Measurements from ENCODE around the gene PLEKHD1.

The PLEKHD1 gene

DNA sequence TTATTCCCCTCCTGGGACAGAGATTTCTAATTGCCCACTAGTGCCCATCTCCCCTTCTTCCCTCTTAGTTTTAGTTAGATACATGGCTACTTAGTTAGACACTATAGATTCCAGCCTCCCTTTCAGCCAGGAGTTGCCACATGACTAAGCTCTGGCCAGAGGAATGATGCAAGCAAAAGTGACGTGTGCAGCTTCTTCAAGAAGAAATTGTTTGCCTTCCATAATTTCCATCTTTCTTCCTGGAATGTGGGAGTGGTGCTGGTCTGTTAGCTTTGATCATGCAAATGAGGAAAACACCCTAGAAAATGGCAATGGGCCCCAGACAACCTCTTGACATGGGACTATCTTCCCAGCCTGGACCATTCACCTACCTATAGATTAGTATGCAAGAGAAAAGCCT lies 68.7 kb downstream of the PLEKHD1 start:
- 82% methylated on average over 1 of the region's 1 CpG for WGBS
- Histone ChIP-seq H3K9me3 (ENCODE audit: insufficient read depth, low read depth, low read length) (no peaks in the 10 kb centered on the region), H3K27me3 (ENCODE audit: insufficient read depth, low read length) (no peaks in the 10 kb centered on the region), H3K4me3 (ENCODE audit: low read length) (no peak overlapping the region), H3K9ac (ENCODE audit: low read depth, low read length) (no peak overlapping the region), H3K36me3 (ENCODE audit: insufficient read depth, low read length) (no peaks in the 10 kb centered on the region), H3K27ac (ENCODE audit: low read depth, low read length) (no peak overlapping the region), H3K4me1 (ENCODE audit: insufficient read depth, low read length) (peaks cover 12% of the 10 kb centered on the region)

DNA sequence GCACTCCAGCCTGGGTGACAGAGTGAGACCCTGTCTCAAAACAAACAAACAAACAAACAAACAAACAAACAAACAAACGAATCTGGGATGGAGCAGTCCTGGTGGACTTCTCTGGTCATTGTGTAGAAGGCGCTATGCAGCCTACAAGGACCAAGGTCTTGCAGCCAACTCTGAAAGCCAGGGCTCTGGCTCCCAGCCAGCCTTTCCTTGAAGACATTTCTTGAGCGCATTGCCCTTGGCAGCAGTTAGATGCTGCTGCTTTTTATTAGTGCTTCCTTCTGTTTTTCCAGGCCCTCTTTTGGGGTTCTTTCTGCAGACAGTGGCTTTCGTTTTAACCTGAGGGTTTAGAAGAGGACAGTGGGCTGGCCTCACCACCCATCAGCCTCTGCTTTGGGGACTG lies 70.0 kb downstream of the PLEKHD1 start:
- Histone ChIP-seq H3K4me3 (ENCODE audit: low read length) (no peak overlapping the region), H3K9me3 (ENCODE audit: insufficient read depth, low read depth, low read length) (no peaks in the 10 kb centered on the region), H3K27me3 (ENCODE audit: insufficient read depth, low read length) (no peaks in the 10 kb centered on the region), H3K36me3 (ENCODE audit: insufficient read depth, low read length) (no peaks in the 10 kb centered on the region), H3K27ac (ENCODE audit: low read depth, low read length) (no peak overlapping the region), H3K9ac (ENCODE audit: low read depth, low read length) (no peak overlapping the region), H3K4me1 (ENCODE audit: insufficient read depth, low read length) (peaks cover 12% of the 10 kb centered on the region)
- 89% methylated on average over 4 of the region's 4 CpGs for WGBS

DNA sequence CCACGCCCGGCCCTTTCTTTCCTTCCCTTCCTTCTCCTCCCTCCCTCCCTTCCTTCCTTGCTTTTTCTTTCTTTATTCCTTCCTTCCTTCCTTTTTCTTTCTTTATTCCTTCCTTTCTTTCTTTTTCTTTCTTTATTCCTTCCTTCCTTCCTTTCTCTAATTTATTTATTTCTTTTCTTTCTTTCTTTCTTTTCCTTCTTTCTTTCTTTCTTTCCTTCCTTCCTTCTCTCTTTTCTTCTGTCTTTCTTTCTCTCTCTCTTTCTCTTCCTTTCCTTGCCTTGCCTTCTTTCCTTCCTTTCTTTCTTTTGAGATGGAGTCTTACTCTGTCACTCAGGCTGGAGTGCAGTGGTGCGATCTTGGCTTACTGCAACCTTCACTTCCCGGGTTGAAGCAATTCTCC lies 74.2 kb downstream of the PLEKHD1 start:
- 96% methylated on average over 4 of the region's 4 CpGs for WGBS
- no peaks in the 10 kb centered on the region for H3K27me3 ChIP-seq (ENCODE audit: insufficient read depth, low read length)
- peaks cover 11% of the 10 kb centered on the region; the same call in 1 of the 2 replicates for H3K4me1 ChIP-seq (ENCODE audit: insufficient read depth, low read length)
- H3K4me3 ChIP-seq (ENCODE audit: low read length) = no peak overlapping the region
- H3K27ac ChIP-seq (ENCODE audit: low read depth, low read length) = no peak overlapping the region
- H3K36me3 ChIP-seq (ENCODE audit: insufficient read depth, low read length) = no peaks in the 10 kb centered on the region
- H3K9me3 ChIP-seq (ENCODE audit: insufficient read depth, low read depth, low read length) = no peaks in the 10 kb centered on the region
- H3K9ac ChIP-seq (ENCODE audit: low read depth, low read length) = no peak overlapping the region

DNA sequence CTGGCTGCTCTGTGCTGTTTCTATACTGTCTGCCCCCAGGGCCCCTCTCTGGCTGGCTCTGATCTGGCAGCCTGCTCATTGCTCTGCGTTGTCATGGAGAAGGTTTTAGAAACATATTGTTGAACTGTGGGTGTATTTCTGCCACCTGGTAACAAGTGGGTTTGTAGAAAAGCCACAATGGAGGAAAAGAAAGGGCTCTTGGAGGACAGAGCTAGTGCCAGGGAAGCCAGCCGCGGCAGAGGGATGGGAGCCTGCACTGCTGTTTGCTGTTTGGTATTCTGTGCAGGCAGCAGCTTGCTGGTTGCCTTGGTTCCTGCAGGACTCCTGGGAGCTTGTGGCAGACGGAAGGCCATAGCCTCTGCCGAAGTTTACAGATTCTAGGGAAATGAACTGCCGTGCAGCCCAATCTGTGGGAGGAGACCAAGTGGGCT lies 75.1 kb downstream of the PLEKHD1 start:
- no peaks in the 10 kb centered on the region for H3K27me3 ChIP-seq (ENCODE audit: insufficient read depth, low read length)
- H3K4me3 ChIP-seq (ENCODE audit: low read length) = no peak overlapping the region
- no peaks in the 10 kb centered on the region for H3K36me3 ChIP-seq (ENCODE audit: insufficient read depth, low read length)
- peaks cover 11% of the 10 kb centered on the region; the same call in 1 of the 2 replicates for H3K4me1 ChIP-seq (ENCODE audit: insufficient read depth, low read length)
- 81% methylated on average over 6 of the region's 6 CpGs for WGBS
- H3K9ac ChIP-seq (ENCODE audit: low read depth, low read length) = no peak overlapping the region
- no peaks in the 10 kb centered on the region for H3K9me3 ChIP-seq (ENCODE audit: insufficient read depth, low read depth, low read length)
- no peak overlapping the region for H3K27ac ChIP-seq (ENCODE audit: low read depth, low read length)

DNA sequence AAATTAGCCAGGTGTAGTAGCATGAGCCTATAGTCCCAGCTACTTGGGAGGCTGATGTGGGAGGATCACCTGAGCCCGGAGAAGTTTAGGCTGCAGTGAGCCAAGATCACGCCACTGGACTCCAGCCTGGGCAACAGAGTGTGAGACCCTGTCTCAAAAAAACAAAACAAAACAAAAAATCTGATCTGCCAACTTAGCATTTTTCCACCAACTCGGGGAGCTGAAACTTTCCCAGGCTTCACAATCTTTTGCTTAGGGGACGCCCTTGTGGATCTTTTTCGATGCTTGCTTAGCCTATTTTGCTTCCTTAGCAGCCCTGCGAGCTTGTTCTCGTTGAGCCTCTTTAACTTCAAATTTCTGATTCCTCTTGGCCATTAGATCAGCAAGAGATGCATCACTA lies 76.3 kb downstream of the PLEKHD1 start:
- Histone ChIP-seq H3K9ac (ENCODE audit: low read depth, low read length) (no peak overlapping the region), H3K9me3 (ENCODE audit: insufficient read depth, low read depth, low read length) (no peaks in the 10 kb centered on the region), H3K4me1 (ENCODE audit: insufficient read depth, low read length) (peaks cover 11% of the 10 kb centered on the region; the same call in 1 of the 2 replicates), H3K27me3 (ENCODE audit: insufficient read depth, low read length) (no peaks in the 10 kb centered on the region), H3K4me3 (ENCODE audit: low read length) (no peak overlapping the region), H3K27ac (ENCODE audit: low read depth, low read length) (no peak overlapping the region), H3K36me3 (ENCODE audit: insufficient read depth, low read length) (no peaks in the 10 kb centered on the region)
- WGBS = 91% methylated on average over 7 of the region's 7 CpGs

DNA sequence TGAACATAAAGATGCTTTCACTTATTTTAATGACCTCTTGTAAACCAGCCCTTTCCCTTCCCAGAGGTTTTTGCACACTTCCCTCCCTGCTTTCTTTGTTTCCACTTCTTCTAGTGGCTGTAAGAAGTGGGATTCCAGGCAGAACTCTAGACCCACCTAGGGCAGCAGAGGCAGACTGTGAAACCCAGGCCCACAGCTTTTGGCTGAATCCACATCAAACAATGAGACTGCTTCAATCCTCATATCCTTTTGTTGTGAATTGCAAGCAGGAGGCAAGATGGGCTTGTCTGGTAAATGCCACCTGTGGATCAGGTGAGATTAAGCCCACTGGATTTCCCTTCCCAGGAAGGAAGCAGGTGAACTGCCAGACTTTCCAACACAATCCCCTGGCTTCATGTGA lies 77.4 kb downstream of the PLEKHD1 start:
- H3K9me3 ChIP-seq (ENCODE audit: insufficient read depth, low read depth, low read length) = no peaks in the 10 kb centered on the region
- no peak overlapping the region for H3K4me3 ChIP-seq (ENCODE audit: low read length)
- peaks cover 7% of the 10 kb centered on the region for H3K27me3 ChIP-seq (ENCODE audit: insufficient read depth, low read length)
- H3K36me3 ChIP-seq (ENCODE audit: insufficient read depth, low read length) = no peaks in the 10 kb centered on the region
- H3K4me1 ChIP-seq (ENCODE audit: insufficient read depth, low read length) = peaks cover 11% of the 10 kb centered on the region; the same call in 1 of the 2 replicates
- H3K27ac ChIP-seq (ENCODE audit: low read depth, low read length) = no peak overlapping the region
- no peak overlapping the region for H3K9ac ChIP-seq (ENCODE audit: low read depth, low read length)

DNA sequence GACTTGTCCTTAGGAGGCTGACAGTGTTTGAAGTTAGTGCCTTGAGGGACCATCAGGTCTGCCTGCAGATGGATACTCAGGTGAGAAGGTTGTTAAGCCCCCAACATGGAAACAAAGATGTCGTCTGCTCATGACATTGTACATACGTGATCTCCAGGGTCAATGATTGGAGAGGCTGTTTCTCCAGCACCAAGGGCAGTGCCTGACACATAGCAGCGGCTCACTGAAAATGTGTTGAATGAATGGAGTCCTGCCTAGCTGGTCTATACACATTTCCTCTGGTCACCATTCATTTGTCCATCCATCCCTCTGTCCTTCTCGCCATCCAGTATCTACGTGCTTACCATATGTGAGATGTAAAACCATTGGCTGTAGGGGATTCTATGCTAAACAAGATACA lies 83.0 kb downstream of the PLEKHD1 start:
- no peak overlapping the region for H3K9ac ChIP-seq (ENCODE audit: low read depth, low read length)
- WGBS = 88% methylated on average over 4 of the region's 5 CpGs
- H3K27ac ChIP-seq (ENCODE audit: low read depth, low read length) = no peak overlapping the region
- H3K36me3 ChIP-seq (ENCODE audit: insufficient read depth, low read length) = no peaks in the 10 kb centered on the region
- peaks cover 7% of the 10 kb centered on the region; the same call in 1 of the 2 replicates for H3K9me3 ChIP-seq (ENCODE audit: insufficient read depth, low read depth, low read length)
- no peak overlapping the region for H3K4me3 ChIP-seq (ENCODE audit: low read length)
- H3K27me3 ChIP-seq (ENCODE audit: insufficient read depth, low read length) = peaks cover 62% of the 10 kb centered on the region
- H3K4me1 ChIP-seq (ENCODE audit: insufficient read depth, low read length) = no peaks in the 10 kb centered on the region

DNA sequence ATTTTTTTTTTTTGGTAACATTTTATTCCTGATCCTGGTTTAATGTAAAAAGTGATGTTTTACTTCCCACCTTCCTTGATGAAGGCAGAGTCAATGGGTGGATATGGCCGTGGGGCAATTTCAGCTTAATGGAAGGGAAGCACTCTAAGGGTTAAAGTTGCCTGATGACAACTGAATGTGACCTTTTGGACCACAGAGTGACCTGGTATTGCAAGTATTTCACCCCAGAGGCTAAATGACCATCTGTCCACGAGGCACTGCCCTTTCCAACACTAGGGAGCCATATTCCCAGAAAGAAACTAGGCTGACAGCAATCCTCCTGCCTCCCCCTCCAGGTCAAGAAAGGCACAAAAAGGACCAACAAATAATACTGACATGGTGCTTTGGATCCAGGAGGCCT lies 85.3 kb downstream of the PLEKHD1 start:
- Histone ChIP-seq H3K9ac (ENCODE audit: low read depth, low read length) (no peak overlapping the region), H3K27me3 (ENCODE audit: insufficient read depth, low read length) (peaks cover 85% of the 10 kb centered on the region), H3K27ac (ENCODE audit: low read depth, low read length) (no peak overlapping the region)

DNA sequence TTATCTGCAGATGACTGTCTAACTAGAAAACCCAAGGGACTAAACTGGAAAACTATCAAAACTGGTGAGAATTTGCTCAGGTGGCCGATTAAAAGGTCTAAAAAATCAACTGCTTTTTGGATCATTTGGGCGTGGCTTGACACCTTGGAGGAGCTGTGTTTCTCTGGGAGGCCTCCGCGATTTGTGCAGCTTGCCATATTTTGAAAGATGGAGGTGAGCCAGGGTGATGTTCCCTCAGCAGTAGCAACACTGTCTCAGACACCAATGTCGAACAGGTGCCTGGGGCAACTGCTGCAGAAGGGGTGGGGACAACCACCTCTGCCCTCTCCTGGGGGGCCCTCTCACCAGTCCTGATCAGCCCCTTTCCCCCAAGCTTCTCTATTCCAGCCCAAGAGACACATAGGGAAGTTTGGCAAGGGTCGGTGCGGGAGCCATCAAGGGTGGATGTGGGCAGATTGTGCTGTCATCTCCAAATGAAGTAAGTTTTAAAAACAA lies 86.4 kb downstream of the PLEKHD1 start:
- Histone ChIP-seq H3K36me3 (ENCODE audit: insufficient read depth, low read length) (no peaks in the 10 kb centered on the region), H3K9me3 (ENCODE audit: insufficient read depth, low read depth, low read length) (peaks cover 7% of the 10 kb centered on the region; the same call in 1 of the 2 replicates), H3K9ac (ENCODE audit: low read depth, low read length) (no peak overlapping the region), H3K27ac (ENCODE audit: low read depth, low read length) (no peak overlapping the region), H3K4me3 (ENCODE audit: low read length) (no peak overlapping the region), H3K4me1 (ENCODE audit: insufficient read depth, low read length) (0 out of 2 replicates have a peak, but pooled peaks cover 3% of the 10 kb centered on the region), H3K27me3 (ENCODE audit: insufficient read depth, low read length) (peaks cover 93% of the 10 kb centered on the region)
- WGBS = 92% methylated on average over 7 of the region's 7 CpGs

More for the DNA sequence above, 85.3 kb downstream of the PLEKHD1 start:
- H3K4me1 ChIP-seq (ENCODE audit: insufficient read depth, low read length) = 0 out of 2 replicates have a peak, but pooled peaks cover under 1% of the 10 kb centered on the region
- H3K36me3 ChIP-seq (ENCODE audit: insufficient read depth, low read length) = no peaks in the 10 kb centered on the region
- H3K9me3 ChIP-seq (ENCODE audit: insufficient read depth, low read depth, low read length) = peaks cover 7% of the 10 kb centered on the region; the same call in 1 of the 2 replicates
- WGBS = 78% methylated on average over 2 of the region's 2 CpGs
- no peak overlapping the region for H3K4me3 ChIP-seq (ENCODE audit: low read length)

DNA sequence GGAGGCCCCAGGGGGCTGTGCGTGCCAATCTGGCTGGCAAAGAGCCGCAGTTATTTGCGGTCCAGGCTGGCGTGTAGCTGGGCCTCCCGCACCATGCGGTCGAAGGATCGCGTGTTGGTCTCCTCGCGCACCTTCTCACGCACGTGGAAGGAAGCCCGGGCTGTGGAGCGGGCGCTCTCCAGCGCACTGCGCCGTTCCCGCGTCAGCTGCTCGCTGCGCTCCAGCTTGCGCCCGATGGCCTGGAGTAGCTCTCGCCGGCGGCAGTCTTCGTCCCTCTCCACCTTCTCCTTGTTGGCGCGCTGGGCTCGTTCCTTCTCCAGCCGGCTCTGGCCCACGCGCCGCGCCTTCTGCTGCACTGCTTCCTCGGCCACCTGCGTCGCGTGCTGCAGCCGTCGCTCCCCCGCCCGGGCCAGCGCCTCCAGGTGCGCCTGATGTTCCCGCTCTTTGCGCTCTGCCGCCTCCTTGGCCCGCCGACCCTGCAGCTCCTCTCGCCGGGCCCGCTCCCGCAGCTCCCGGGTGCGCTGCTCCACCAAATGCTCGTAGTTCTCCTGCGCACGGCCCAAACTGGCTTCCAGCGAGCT lies 87.0 kb downstream of the PLEKHD1 start:
- WGBS = 45% methylated on average over 62 of the region's 62 CpGs
- H3K9ac ChIP-seq (ENCODE audit: low read depth, low read length) = peak overlapping the region; percentile 35; the same call in 1 of the 2 replicates
- peaks cover 7% of the 10 kb centered on the region; the same call in 1 of the 2 replicates for H3K9me3 ChIP-seq (ENCODE audit: insufficient read depth, low read depth, low read length)
- peak overlapping the region; percentile 37 for H3K4me3 ChIP-seq (ENCODE audit: low read length)
- H3K36me3 ChIP-seq (ENCODE audit: insufficient read depth, low read length) = no peaks in the 10 kb centered on the region
- H3K27ac ChIP-seq (ENCODE audit: low read depth, low read length) = no peak overlapping the region
- 0 out of 2 replicates have a peak, but pooled peaks cover 3% of the 10 kb centered on the region for H3K4me1 ChIP-seq (ENCODE audit: insufficient read depth, low read length)
- peaks cover 90% of the 10 kb centered on the region for H3K27me3 ChIP-seq (ENCODE audit: insufficient read depth, low read length)

DNA sequence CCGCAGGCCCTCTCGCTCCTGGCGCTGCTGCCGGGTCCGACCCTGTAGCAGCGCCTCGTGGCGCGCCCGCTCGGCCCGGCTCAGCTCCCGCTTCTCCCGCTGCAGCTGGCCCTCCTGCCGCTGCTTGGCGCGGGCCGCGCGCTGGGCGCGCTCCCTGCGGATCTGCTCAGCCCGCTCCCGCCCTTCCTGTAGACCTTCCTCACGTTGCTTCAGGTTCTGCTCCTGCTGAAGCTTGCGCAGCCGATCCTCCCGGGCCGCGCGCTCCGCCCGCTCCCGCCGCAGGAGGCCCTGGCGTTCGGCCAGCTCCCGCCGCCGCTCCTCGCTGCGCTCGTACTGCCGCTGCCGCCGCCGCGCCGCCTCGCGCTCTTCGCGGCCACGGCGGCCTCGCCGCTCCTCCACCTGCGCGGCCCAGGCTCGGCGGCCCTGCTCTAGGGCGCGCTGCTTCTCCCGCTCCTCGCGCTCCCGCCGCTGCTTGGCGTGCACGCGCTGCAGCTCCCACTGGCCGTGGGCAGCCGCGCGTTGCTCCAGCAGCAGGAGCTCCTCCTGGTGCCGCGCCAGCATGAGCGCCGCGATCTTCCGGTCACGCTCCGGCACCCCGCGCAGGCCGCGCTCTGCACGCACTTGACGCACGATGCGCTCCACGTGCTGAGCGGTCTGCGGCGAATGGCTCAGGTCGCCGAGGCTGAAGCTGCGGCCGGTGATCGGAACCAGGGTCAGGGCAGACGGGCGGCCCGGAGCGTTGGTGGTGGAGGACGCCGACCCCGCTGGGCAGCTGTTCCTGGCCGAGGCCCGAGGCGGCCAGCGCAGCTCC lies 87.7 kb downstream of the PLEKHD1 start:
- no peaks in the 10 kb centered on the region for H3K36me3 ChIP-seq (ENCODE audit: insufficient read depth, low read length)
- 0 out of 2 replicates have a peak, but pooled peaks cover 3% of the 10 kb centered on the region for H3K4me1 ChIP-seq (ENCODE audit: insufficient read depth, low read length)
- WGBS = 32% methylated on average over 112 of the region's 112 CpGs
- peaks cover 7% of the 10 kb centered on the region; the same call in 1 of the 2 replicates for H3K9me3 ChIP-seq (ENCODE audit: insufficient read depth, low read depth, low read length)
- H3K9ac ChIP-seq (ENCODE audit: low read depth, low read length) = peak overlapping the region; percentile 35; the same call in 1 of the 2 replicates
- no peak overlapping the region for H3K27ac ChIP-seq (ENCODE audit: low read depth, low read length)
- H3K4me3 ChIP-seq (ENCODE audit: low read length) = peak overlapping the region; percentile 37
- H3K27me3 ChIP-seq (ENCODE audit: insufficient read depth, low read length) = peaks cover 83% of the 10 kb centered on the region
